ENCODE results near the gene STARD9.
A peak's percentile ranks its signal among the peaks of the same experiment; 100 is the strongest.
"Not testable (repeated sequence)": the region's sequence is repeated elsewhere in the genome, so short reads cannot be mapped to it uniquely, and the experiment has no call there.

STARD9 gene

DNA sequence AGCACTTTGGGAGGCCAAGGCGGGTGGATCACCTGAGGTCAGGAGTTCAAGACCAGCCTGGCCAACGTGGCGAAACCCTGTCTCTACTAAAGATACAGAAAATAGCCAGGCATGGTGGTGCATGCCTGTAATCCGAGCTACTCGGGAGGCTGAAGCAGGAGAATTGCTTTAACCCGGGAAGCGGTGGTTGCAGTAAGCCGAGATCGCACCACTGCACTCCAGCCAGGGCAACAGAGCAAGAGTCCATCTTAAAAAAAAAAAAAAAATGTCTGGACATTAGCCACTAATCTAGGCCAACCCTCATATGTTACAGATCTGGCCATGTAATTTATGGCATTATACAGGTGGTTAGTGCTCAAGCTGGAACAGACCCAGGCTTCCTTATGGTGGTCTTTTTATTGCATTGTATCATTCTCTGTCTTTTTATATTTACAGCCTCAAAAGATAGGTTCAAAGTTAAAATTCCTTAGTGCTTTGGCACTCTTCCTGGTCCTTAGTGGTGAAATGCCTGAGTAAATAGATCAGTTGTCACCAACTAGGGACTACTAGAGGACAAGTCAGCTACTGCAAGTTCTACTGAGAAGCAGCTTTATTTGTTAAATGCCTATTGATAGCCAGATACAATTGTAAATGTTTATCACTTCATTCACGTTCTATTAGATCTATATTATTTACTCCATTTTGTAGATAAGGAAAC is 16.0 kb downstream of the STARD9 start:
- DNase-seq, result no peak

DNA sequence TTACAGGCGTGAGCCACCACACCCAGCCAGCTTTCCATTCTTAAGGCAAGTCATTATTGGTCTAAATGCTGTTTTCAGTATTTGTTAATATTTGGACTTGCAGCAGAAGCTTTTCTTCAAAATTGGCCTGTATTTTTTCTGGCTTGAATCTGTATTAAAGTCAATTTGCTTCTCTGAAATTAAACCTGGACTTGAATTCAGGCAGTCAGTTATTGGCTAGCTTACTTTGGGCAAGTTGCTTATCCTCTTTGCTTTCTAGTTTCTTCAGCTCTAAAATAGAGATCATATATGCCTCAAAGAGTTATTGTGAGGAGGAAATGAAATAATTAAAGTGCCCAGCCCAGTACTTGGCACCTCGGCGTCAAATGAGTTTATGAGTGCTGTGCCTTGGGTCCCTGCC is 17.3 kb downstream of the STARD9 start:
- DNase-seq, result no peak

DNA sequence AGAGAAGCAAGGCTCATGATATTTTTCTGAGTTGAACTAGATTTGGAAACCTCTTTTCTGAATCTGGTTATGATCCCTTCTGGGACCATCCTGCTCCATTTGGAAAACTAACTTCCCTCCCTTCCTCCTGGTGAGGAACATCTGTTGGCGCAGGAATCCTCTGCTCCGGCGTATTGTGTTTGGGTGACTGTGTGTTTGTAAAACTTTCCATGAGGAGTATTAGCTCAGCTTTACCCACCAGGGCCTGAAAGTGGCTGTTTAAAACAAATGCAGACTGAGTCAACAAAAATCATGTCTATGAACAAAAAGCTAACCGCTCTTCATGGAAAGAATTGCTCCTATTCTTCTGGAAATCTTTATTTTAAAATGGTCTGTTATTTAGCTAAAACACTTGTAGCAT is 17.7 kb downstream of the STARD9 start:
- DNase-seq, result no peak

- no peak for DNase-seq
Observed at GRCh38 chr15:42594095-42594494, 18.7 kb downstream of the STARD9 start.

- no peak for DNase-seq
Observed at GRCh38 chr15:42595626-42596240, 20.3 kb downstream of the STARD9 start.

DNA sequence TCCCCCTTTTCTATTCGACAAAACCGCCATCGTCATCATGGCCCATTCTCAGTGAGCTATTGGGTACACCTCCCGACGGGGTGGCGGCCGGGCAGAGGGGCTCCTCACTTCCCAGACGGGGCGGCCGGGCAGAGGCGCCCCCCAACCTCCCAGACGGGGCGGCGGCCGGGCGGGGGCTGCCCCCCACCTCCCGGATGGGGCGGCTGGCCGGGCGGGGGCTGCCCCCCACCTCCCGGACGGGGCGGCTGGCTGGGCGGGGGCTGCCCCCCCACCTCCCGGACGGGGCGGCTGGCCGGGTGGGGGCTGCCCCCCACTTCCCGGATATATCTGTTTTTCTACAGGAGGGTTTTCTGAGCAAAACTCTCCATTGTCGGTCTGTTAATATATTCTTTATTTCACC is 25.9 kb downstream of the STARD9 start:
- not testable (repeated sequence) for DNase-seq

GRCh38 chr15:42602501-42602900 is 27.1 kb downstream of the STARD9 start:
- no peak for DNase-seq

DNA sequence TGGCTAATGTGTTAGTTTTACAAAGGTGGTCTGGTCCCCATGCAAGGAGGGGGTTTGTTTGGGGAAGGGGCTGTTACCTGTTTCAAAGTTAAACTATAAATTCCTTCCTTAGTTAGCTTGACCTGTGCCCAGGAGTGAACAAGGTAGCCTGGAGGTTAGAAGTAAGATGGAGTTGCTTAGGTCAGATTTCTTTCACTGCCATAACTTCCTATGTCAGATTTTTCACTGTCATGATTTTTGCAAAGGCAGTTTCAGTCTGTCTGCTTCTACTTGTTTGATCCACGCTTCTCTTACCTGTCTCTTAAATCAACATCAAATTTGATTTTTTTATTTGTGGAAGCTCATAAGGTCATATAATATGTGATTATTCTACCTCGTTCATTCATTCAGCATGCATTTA is 28.6 kb downstream of the STARD9 start:
- no peak for DNase-seq

GRCh38 chr15:42604894-42605744 is 29.7 kb downstream of the STARD9 start:
- no peak for DNase-seq

GRCh38 chr15:42605796-42606195 is 30.4 kb downstream of the STARD9 start:
- DNase-seq, result no peak

GRCh38 chr15:42608110-42608531 is 32.7 kb downstream of the STARD9 start:
- peak; percentile 13 to 14 for DNase-seq

DNA sequence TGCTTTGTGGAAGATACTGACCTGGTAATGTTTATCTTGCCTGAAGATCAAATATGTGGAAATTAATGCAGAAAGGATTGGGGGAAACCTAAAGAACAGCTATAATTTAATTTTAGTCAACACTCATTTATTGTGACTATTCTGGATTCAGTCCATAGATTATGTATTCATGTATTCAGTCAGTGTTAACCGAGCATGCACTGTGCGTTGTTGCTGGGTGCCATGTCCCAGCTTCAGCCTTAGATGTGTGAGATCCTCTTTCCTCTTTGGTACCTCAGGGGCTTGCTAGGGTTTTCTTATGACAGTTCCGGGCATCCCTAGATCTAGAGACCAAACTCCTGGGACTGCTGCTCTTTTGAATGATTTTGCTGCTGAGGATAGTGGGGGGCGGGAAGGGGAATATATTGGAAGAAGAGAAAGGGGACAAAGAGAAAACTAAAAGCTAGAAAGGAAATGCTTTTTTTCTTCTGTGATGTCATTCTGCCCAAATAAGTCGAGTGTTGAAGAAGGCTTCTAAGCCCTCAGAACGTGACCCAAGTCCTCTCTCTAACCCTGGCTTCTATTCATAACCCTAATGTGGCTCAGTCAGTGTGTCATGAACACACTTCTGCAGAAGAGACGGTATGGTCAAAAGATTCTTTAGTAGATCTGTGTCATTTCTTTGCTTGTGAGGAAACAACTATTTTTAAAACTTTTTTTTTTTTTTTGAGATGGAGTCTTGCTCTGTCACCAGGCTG is 33.5 kb downstream of the STARD9 start:
- no peak for DNase-seq

DNA sequence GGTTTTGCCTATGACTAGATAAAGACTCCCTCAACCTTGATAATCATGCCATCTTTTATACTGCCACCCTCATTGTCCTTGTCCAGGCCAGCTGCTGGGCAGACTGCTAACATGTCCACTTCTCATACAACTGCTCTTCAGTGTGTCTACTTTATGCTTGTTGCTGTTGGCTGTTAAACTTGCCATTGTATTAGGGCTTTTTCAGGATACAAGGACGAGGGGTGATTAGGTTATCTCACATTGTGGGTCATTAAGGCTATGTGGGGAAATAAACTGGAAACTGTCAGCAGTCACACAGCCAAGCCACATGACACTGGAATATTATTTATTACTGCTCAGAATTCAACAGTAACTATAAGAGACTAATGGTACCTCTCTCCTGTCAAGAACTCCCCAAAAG is 36.1 kb downstream of the STARD9 start:
- no peak for DNase-seq

- no peak for DNase-seq
Observed at GRCh38 chr15:42612367-42612912, 37.0 kb downstream of the STARD9 start.

- DNase-seq, result no peak
Observed at GRCh38 chr15:42616107-42616506, 40.7 kb downstream of the STARD9 start.

DNA sequence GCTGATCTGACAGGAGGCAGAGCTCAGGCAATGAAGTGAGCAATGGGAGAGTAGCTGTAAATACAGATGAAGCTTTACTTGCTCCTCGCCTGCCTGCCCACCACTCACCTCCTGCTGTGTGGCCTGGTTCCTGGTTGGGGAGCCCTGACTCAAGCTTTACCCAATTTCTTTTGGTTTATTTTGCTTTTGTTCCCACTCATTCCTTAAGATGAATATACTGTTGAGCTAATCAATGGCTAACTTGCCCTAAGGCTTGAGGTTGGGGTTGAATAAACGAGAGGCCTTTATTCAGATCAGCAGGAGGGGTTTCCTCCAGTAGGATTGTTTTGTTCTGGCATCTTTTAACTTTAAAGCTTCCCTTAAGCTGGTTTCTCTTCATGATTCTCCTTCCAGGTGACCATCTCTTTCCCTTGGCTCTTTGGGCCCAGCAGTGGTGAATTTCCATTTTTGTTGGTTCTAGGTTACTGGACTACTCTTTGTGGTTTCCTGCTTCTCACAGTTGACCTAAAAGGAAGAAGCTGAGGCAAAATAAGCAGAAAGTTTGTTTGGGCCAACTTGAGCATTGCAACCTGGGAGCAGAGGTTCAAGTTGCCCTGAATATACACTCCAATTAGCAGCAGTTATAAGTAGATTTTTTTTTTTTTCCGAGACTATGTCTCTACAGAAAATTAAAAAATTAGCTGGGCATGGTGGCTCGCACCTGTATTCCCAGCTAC is 44.4 kb downstream of the STARD9 start:
- DNase-seq, result no peak

GRCh38 chr15:42621386-42621785 is 46.0 kb downstream of the STARD9 start:
- no peak for DNase-seq

- DNase-seq, result no peak
Observed at GRCh38 chr15:42621996-42622925, 46.9 kb downstream of the STARD9 start.

DNA sequence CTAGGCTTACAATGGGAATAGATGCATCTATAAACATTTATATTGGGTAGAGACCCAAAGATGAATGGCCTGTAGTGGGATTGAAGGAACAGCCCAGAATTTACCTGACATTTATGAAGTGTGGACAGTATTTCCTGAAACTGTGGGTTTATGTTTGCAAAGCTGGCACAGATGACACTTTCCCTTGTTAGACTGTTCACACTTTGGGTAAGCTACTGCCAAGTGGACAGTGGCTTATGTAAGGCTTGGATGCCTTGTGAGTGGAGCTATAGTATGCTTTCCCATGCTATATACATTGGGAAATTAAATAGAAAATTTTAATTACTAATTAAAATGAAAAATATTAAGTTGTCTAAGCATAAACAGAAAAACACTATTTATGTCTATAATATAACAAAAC is 48.5 kb downstream of the STARD9 start:
- DNase-seq, result no peak

DNA sequence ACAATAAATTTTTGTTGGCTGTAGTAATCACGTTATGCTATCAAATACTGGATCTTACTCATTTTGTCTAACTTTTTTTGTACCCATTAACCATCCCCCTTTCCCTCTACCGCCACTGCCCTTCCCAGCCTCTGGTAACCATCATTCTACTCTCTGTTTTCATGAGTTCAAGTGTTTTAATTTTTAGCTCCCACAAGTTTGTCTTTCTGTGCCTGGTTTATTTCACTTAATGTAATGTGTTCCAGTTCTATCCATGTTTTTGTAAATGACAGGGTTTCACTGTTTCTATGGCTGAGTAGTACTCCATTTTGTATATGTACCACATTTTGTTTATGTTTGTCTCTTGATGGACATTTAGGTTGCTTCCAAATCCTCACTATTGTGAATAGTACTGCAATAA is 52.1 kb downstream of the STARD9 start:
- no peak for DNase-seq

GRCh38 chr15:42628761-42629160 is 53.4 kb downstream of the STARD9 start:
- DNase-seq, result no peak

All from stimulated activated CD4-positive, alpha-beta T cell treated with anti-CD3 and anti-CD28 coated beads, Interleukin-2, amount 100 ng/mL, for 48 hours (primary cell).